MM.1S (cell line): ENCODE measurements around the gene GLRX3.

Experiments used
- DNase-seq: peaks from one replicate; pipeline ENCODE4 v3.0.0-alpha.2; 2015
- H2AFZ ChIP-seq: fragments of 300-600 bp; sonication (generic); 2 replicates; pipeline ENCODE4 v1.6.0; 2016; ENCODE audit warnings: antibody characterized with exemption, low read length
- H3F3A ChIP-seq: fragments of 300-600 bp; sonication (generic); 2 replicates; pipeline ENCODE4 v1.6.1; 2016; ENCODE audit warnings: mild to moderate bottlenecking, antibody characterized with exemption, low read length, moderate library complexity, mixed read lengths; ENCODE audit not compliant: insufficient read depth
- H3K27ac ChIP-seq: fragments of 300-600 bp; sonication (generic); 2 replicates; pipeline ENCODE4 v1.5.1; 2016; ENCODE audit warnings: mild to moderate bottlenecking, low read length
- H3K27me3 ChIP-seq: fragments of 300-600 bp; sonication (generic); replicated peaks from 2 replicates; pipeline ENCODE4 v1.6.0; 2016; ENCODE audit warnings: low read length; ENCODE audit not compliant: insufficient read depth
- H3K36me3 ChIP-seq: fragments of 300-600 bp; sonication (generic); replicated peaks from 2 replicates; pipeline ENCODE4 v1.6.1; 2016; ENCODE audit warnings: mild to moderate bottlenecking, low read length, mixed read lengths; ENCODE audit not compliant: insufficient read depth
- H3K4me1 ChIP-seq: fragments of 300-600 bp; sonication (generic); 2 replicates; pipeline ENCODE4 v1.6.1; 2016; ENCODE audit warnings: low read length, mixed read lengths
- H3K4me2 ChIP-seq: fragments of 300-600 bp; sonication (generic); 2 replicates; pipeline ENCODE4 v1.6.0; 2016; ENCODE audit warnings: low read depth, low read length
- H3K4me3 ChIP-seq: fragments of 300-600 bp; sonication (generic); 2 replicates; pipeline ENCODE4 v1.5.1; 2016; ENCODE audit warnings: low read length, mixed read lengths
- H3K79me2 ChIP-seq: fragments of 300-600 bp; sonication (generic); 2 replicates; pipeline ENCODE4 v1.6.1; 2016; ENCODE audit warnings: mixed run types, low read length, mixed read lengths
- H3K9ac ChIP-seq: fragments of 300-600 bp; sonication (generic); 2 replicates; pipeline ENCODE4 v1.6.1; 2016; ENCODE audit warnings: low read length, mixed read lengths
- H3K9me2 ChIP-seq: fragments of 300-600 bp; sonication (generic); replicated peaks from 2 replicates; pipeline ENCODE4 v1.6.1; 2016; ENCODE audit warnings: mild to moderate bottlenecking, low read length, mixed read lengths; ENCODE audit not compliant: insufficient read depth
- H3K9me3 ChIP-seq: fragments of 300-600 bp; sonication (generic); replicated peaks from 2 replicates; pipeline ENCODE4 v1.6.1; 2016; ENCODE audit warnings: mild to moderate bottlenecking, low read length, mixed read lengths; ENCODE audit not compliant: insufficient read depth
- H4K20me1 ChIP-seq: fragments of 300-600 bp; sonication (generic); 2 replicates; pipeline ENCODE4 v1.6.1; 2016; ENCODE audit warnings: mild to moderate bottlenecking, low read length, moderate library complexity, mixed read lengths; ENCODE audit not compliant: insufficient read depth
- EZH2 ChIP-seq: fragments of 300-600 bp; sonication (generic); optimal IDR thresholded peaks from 2 replicates; pipeline ENCODE3; 2017; ENCODE audit warnings: low read depth, mild to moderate bottlenecking, antibody characterized with exemption, low read length, mixed read lengths
- EZH2phosphoT487 ChIP-seq: fragments of 300-600 bp; sonication (generic); IDR thresholded peaks from 2 replicates; pipeline ENCODE4 v1.6.1; 2018; ENCODE audit warnings: antibody characterized with exemption, low read length
- TF ChIP-seq, protein P1 (sequence below): fragments of 300-600 bp; sonication (generic); IDR thresholded peaks from 2 replicates; pipeline ENCODE4 v1.5.1; 2016; ENCODE audit warnings: antibody characterized with exemption, low read length, mixed read lengths

The GLRX3 gene

DNA sequence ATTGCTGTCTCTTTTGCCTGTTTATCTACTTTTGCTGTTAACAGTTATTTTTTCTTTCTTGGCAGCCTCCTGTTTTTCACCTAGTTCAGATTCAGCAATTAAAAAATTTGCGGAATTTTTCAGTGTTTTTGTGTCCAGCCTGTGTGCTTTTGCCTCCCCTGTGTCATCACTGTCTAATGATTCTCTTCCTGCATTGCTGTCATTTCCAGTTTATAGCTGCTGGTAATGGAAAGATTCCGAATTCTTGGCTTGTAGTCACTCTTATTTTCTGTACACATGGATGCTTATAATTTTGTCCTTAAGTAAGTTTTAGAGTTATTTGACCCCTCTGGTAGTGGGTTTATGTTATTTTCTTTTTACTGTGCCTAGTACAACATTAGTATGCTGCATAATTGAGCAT is 25.1 kb downstream of the GLRX3 start:
- H3K4me3 ChIP-seq, result no peak overlapping the region
- no peak overlapping the region for H3K4me2 ChIP-seq
- TF ChIP-seq, protein P1, sequence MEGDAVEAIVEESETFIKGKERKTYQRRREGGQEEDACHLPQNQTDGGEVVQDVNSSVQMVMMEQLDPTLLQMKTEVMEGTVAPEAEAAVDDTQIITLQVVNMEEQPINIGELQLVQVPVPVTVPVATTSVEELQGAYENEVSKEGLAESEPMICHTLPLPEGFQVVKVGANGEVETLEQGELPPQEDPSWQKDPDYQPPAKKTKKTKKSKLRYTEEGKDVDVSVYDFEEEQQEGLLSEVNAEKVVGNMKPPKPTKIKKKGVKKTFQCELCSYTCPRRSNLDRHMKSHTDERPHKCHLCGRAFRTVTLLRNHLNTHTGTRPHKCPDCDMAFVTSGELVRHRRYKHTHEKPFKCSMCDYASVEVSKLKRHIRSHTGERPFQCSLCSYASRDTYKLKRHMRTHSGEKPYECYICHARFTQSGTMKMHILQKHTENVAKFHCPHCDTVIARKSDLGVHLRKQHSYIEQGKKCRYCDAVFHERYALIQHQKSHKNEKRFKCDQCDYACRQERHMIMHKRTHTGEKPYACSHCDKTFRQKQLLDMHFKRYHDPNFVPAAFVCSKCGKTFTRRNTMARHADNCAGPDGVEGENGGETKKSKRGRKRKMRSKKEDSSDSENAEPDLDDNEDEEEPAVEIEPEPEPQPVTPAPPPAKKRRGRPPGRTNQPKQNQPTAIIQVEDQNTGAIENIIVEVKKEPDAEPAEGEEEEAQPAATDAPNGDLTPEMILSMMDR, result no peak
- TF ChIP-seq EZH2, result no peak
- no peak for TF ChIP-seq EZH2phosphoT487
- H3K79me2 ChIP-seq, result peaks cover 47% of the 10 kb centered on the region
- H2AFZ ChIP-seq, result no peak overlapping the region
- no peak overlapping the region for H3K27ac ChIP-seq
- peaks cover 4% of the 10 kb centered on the region; the same call in 1 of the 2 replicates for H3K36me3 ChIP-seq
- H4K20me1 ChIP-seq, result no peaks in the 10 kb centered on the region; the same call in 1 of the 2 replicates
- no peaks in the 10 kb centered on the region for H3K9me3 ChIP-seq
- no peaks in the 10 kb centered on the region for H3K9me2 ChIP-seq
- no peaks in the 10 kb centered on the region for H3F3A ChIP-seq
- no peak for DNase-seq
- no peak overlapping the region for H3K9ac ChIP-seq
- no peaks in the 10 kb centered on the region for H3K27me3 ChIP-seq
- H3K4me1 ChIP-seq, result no peaks in the 10 kb centered on the region

DNA sequence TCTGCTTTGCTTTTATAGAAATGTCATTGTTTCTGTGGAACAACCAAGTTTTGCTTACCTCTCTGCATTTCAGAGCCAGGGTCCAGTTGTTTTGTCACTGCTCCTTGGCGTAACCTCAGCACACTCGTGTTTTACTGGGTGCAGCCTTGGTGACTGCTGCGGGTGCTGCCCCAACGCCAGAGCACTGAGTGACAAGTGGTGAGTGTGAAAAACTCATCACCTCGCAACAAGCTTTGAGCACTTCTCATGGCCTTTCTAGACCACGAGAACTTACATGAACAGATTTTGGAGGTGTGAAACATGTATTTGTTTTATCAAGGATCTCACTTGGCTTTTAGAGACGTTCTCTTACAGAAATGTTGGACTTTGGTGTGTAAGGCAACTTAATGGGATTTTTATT is 31.0 kb downstream of the GLRX3 start:
- Histone ChIP-seq H3K4me2 (no peak overlapping the region), H3K36me3 (peaks cover 6% of the 10 kb centered on the region; the same call in 1 of the 2 replicates), H3K27me3 (no peaks in the 10 kb centered on the region), H3K4me1 (peaks cover 21% of the 10 kb centered on the region), H3K9ac (no peak overlapping the region), H3K4me3 (no peak overlapping the region), H3K27ac (no peak overlapping the region), H3K79me2 (no peaks in the 10 kb centered on the region), H4K20me1 (no peaks in the 10 kb centered on the region), H3K9me2 (no peaks in the 10 kb centered on the region), H2AFZ (no peak overlapping the region), H3K9me3 (no peaks in the 10 kb centered on the region), H3F3A (peaks cover 7% of the 10 kb centered on the region; the same call in 1 of the 2 replicates)
- TF ChIP-seq, protein P1, result no peak
- TF ChIP-seq EZH2phosphoT487 (no peak), EZH2 (no peak)
- no peak for DNase-seq

DNA sequence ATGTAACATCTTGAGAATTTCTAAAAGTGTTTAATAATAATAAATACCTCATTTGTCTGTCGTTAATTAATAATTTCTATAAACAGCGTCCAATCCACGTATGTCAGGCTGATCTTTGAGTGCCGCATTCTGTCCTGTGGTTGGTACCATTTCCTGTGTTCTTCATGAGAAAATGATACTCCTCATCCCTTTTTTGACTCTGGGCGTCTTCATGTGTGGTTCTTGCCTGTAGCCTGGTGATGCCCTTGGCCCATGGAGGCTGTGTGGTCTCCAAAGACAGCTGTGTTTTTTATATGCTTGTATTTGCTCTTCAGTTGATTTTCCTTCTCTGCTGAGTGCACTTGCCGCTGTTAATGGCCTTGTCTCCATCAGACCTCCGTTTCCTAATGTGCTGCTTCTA is 31.5 kb downstream of the GLRX3 start:
- H4K20me1 ChIP-seq, result no peaks in the 10 kb centered on the region
- no peak overlapping the region for H3K9ac ChIP-seq
- no peak for DNase-seq
- H3K79me2 ChIP-seq, result no peaks in the 10 kb centered on the region
- H3K27ac ChIP-seq, result no peak overlapping the region
- H2AFZ ChIP-seq, result no peak overlapping the region
- peaks cover 7% of the 10 kb centered on the region; the same call in 1 of the 2 replicates for H3F3A ChIP-seq
- H3K36me3 ChIP-seq, result peaks cover 6% of the 10 kb centered on the region; the same call in 1 of the 2 replicates
- no peaks in the 10 kb centered on the region for H3K9me2 ChIP-seq
- peaks cover 21% of the 10 kb centered on the region for H3K4me1 ChIP-seq
- TF ChIP-seq EZH2, result no peak
- no peak overlapping the region for H3K4me3 ChIP-seq
- no peaks in the 10 kb centered on the region for H3K27me3 ChIP-seq
- no peaks in the 10 kb centered on the region for H3K9me3 ChIP-seq
- no peak overlapping the region for H3K4me2 ChIP-seq

DNA sequence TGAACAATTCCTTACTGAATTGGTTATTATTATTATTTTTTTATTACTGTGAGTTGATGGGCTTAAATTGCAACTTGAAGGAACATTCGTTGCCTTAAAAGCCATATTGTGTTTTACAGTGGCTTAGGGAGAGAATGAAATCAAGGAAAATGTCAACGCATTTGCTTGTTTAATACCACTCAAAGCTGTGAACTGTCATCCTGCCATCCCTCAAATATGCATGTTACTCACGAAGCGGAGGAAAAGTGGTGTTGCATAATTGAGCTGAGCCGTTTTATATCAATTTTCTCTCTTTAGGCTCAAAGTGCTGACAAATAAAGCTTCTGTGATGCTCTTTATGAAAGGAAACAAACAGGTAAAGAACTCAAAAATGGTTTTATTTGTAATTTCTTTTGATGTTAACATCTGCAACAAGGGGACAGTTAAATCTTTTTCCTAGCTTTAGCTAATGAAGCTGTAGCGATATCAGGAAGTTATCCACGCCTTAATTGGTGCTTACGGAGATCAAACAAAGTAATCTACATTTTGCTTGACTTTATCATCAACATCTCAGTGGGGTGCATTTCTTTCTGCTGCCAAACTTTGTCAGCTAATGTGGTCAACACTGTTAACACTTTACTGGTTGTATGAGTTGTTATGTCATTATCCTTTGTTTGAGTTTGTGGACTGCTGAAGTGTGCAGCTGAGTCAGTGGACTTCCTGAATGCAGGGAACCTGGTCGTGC is 33.1 kb downstream of the GLRX3 start:
- Histone ChIP-seq H3K27me3 (no peaks in the 10 kb centered on the region), H3K4me3 (no peak overlapping the region), H3K79me2 (no peaks in the 10 kb centered on the region), H4K20me1 (no peaks in the 10 kb centered on the region), H3K4me1 (peaks cover 21% of the 10 kb centered on the region), H3K9me3 (no peaks in the 10 kb centered on the region), H3K36me3 (peaks cover 9% of the 10 kb centered on the region; the same call in 1 of the 2 replicates), H3K9ac (no peak overlapping the region), H2AFZ (no peak overlapping the region), H3F3A (peaks cover 7% of the 10 kb centered on the region; the same call in 1 of the 2 replicates), H3K4me2 (no peak overlapping the region), H3K9me2 (no peaks in the 10 kb centered on the region), H3K27ac (no peak overlapping the region)
- DNase-seq, result no peak
- TF ChIP-seq, protein P1, result no peak
- TF ChIP-seq EZH2 (no peak), EZH2phosphoT487 (no peak)
